IMR-90 (cell line): ENCODE measurements around the gene SEPTIN5. TPM values are rescaled to one million over a fixed set of nuclear protein-coding genes. Genes with fewer than 3 reads are reported as not detected.

Experiments used
- ATAC-seq: fragments of 200-7000 bp; cut with Tn5 transposase; 2 replicates; pipeline ENCODE4 v1.9.1; 2020; ENCODE audit warnings: low read depth, mild to moderate bottlenecking, moderate library complexity
- BruUV-seq: library from RNA; stranded (reverse); fragments of 400-500 nt; replicated peaks from 2 replicates; lab custom pipeline; 2021; lab: Mats Ljungman, UMichigan
- CTCF ChIA-PET: fragments of 300-600 bp; formaldehyde crosslinking; extraction: SDS; loops from one replicate; lab custom pipeline; 2021; ENCODE audit warnings: antibody characterized with exemption; lab: Yijun Ruan, JAX
- POLR2A ChIA-PET: fragments of 300-600 bp; sonication (Branson Sonifier 250); formaldehyde crosslinking; loops from one replicate; lab custom pipeline; 2022; ENCODE audit warnings: antibody characterized with exemption; ENCODE audit not compliant: unreplicated experiment; lab: Charles Lee
- DNase-seq: peaks from one replicate; pipeline ENCODE4 v3.0.0; 2013
- H2AFZ ChIP-seq: replicated peaks from 2 replicates; pipeline ENCODE3; 2013; ENCODE audit warnings: low read length, mild to moderate bottlenecking; ENCODE audit not compliant: poor library complexity
- H2AK5ac ChIP-seq: 2 replicates; pipeline ENCODE4 v1.6.1; 2013; ENCODE audit warnings: low read depth, low read length, inconsistent platforms
- H2AK9ac ChIP-seq: replicated peaks from 2 replicates; pipeline ENCODE3; 2013; ENCODE audit warnings: mild to moderate bottlenecking, low read depth, low read length, moderate library complexity; ENCODE audit not compliant: poor library complexity
- H2BK120ac ChIP-seq: 2 replicates; pipeline ENCODE4 v1.6.1; 2013; ENCODE audit warnings: low read depth, low read length, inconsistent platforms
- H2BK15ac ChIP-seq: 3 replicates; pipeline ENCODE4 v1.6.1; 2013; ENCODE audit warnings: low read depth, low read length, inconsistent platforms
- H2BK20ac ChIP-seq: 2 replicates; pipeline ENCODE4 v1.6.1; 2013; ENCODE audit warnings: low read depth, mild to moderate bottlenecking, inconsistent platforms, low read length, moderate library complexity
- H2BK5ac ChIP-seq: 2 replicates; pipeline ENCODE4 v1.6.1; 2013; ENCODE audit warnings: mild to moderate bottlenecking, low read depth, low read length, inconsistent platforms; ENCODE audit not compliant: poor library complexity, severe bottlenecking
- H3K14ac ChIP-seq: replicated peaks from 2 replicates; pipeline ENCODE4 v1.6.1; 2013; ENCODE audit warnings: low read depth, low read length, inconsistent platforms
- H3K18ac ChIP-seq: 2 replicates; pipeline ENCODE4 v1.6.1; 2013; ENCODE audit warnings: low read depth, low read length, control low read depth
- H3K23ac ChIP-seq: 2 replicates; pipeline ENCODE4 v1.6.1; 2013; ENCODE audit warnings: low read depth, low read length, inconsistent platforms
- H3K27ac ChIP-seq: 2 replicates; pipeline ENCODE4 v1.5.1; 2013; ENCODE audit warnings: mild to moderate bottlenecking, control low read depth, low read length; ENCODE audit not compliant: insufficient read depth
- H3K27me3 ChIP-seq: 2 replicates; pipeline ENCODE4 v1.6.1; 2013; ENCODE audit warnings: low read length; ENCODE audit not compliant: control insufficient read depth, insufficient read depth
- H3K36me3 ChIP-seq: 2 replicates; pipeline ENCODE4 v1.6.1; 2013; ENCODE audit warnings: low read length, mixed read lengths; ENCODE audit not compliant: control insufficient read depth, insufficient read depth
- H3K4ac ChIP-seq: 2 replicates; pipeline ENCODE4 v1.6.1; 2013; ENCODE audit warnings: low read depth, low read length, inconsistent platforms
- H3K4me1 ChIP-seq: 2 replicates; pipeline ENCODE4 v1.6.1; 2013; ENCODE audit warnings: low read length, mixed read lengths; ENCODE audit not compliant: control insufficient read depth, insufficient read depth
- H3K4me2 ChIP-seq: 2 replicates; pipeline ENCODE4 v1.6.1; 2013; ENCODE audit warnings: low read depth, mild to moderate bottlenecking, control low read depth, low read length, moderate library complexity
- H3K4me3 ChIP-seq: 2 replicates; pipeline ENCODE4 v1.5.1; 2013; ENCODE audit warnings: low read depth, mild to moderate bottlenecking, control low read depth, low read length, moderate library complexity; ENCODE audit not compliant: insufficient read depth
- H3K56ac ChIP-seq: 2 replicates; pipeline ENCODE4 v1.6.1; 2013; ENCODE audit warnings: low read length, inconsistent platforms; ENCODE audit not compliant: insufficient read depth; ENCODE audit errors: extremely low read depth
- H3K79me1 ChIP-seq, 2 experiments: 2 replicates each; pipeline ENCODE4 v1.6.1; 2013; ENCODE audit warnings: low read length in 2 of 2, inconsistent platforms in 1 of 2, low read depth in 1 of 2
- H3K9ac ChIP-seq: 2 replicates; pipeline ENCODE4 v1.6.1; 2013; ENCODE audit warnings: low read depth, low read length, control low read depth
- H3K9me1 ChIP-seq: 2 replicates; pipeline ENCODE4 v1.6.1; 2013; ENCODE audit warnings: low read length, inconsistent platforms; ENCODE audit not compliant: insufficient read depth
- H3K9me3 ChIP-seq: 2 replicates; pipeline ENCODE4 v1.6.1; 2013; ENCODE audit warnings: low read length; ENCODE audit not compliant: control insufficient read depth, insufficient read depth
- H4K20me1 ChIP-seq: 2 replicates; pipeline ENCODE4 v1.6.1; 2013; ENCODE audit warnings: low read length, inconsistent platforms; ENCODE audit not compliant: insufficient read depth
- H4K5ac ChIP-seq: 2 replicates; pipeline ENCODE4 v1.6.1; 2013; ENCODE audit warnings: mild to moderate bottlenecking, low read depth, low read length, control low read depth
- H4K8ac ChIP-seq, 2 experiments: 2 replicates each; pipeline ENCODE4 v1.6.1; 2013; ENCODE audit warnings: low read depth in 2 of 2, low read length in 2 of 2, control low read depth in 1 of 2, inconsistent platforms in 1 of 2
- H4K91ac ChIP-seq: 2 replicates; pipeline ENCODE4 v1.6.1; 2013; ENCODE audit warnings: low read depth, low read length, inconsistent platforms; ENCODE audit not compliant: insufficient read depth
- RAD21 ChIP-seq: IDR thresholded peaks from 2 replicates; pipeline ENCODE4 v1.6.1; 2012; ENCODE audit warnings: low read length, improper control_type of control experiment
- WGBS, 2 experiments: methylation state at CpG; one replicate each; pipeline versions ENCODE4 v1.1.5 to v1.1.7; 2013; ENCODE audit warnings: missing lambda C conversion rate in 2 of 2; ENCODE audit not compliant: insufficient read length in 1 of 2; ENCODE audit errors: extremely low coverage in 2 of 2; 5-methylcytosine and 5-hydroxymethylcytosine counted together
- dilution Hi-C: fragments of 300-500 bp; cut with HindIII; formaldehyde crosslinking; loops from one replicate; pipeline ENCODE4 v1.14.3; 2018; ENCODE audit warnings: low sequenced_read_pairs; ENCODE audit not compliant: unreplicated experiment
- in situ Hi-C: fragments of 300-500 bp; cut with MboI; formaldehyde crosslinking; loops from 3 replicates; pipeline ENCODE4 v1.14.3; 2019; ENCODE audit warnings: low sequenced_read_pairs, inconsistent platforms, mixed read lengths
- intact Hi-C: fragments of 100-400 bp; cut with micrococcal nuclease; formaldehyde crosslinking; loops from 2 replicates; pipeline ENCODE4 v1.10.0; 2022
- polyA plus RNA-seq, 3 experiments: library from polyadenylated mRNA; depleted of rRNA; stranded (reverse); fragments of >200 nt; gene quantifications; 2 replicates each; pipeline ENCODE4 v1.2.3, GENCODE V29; 2012; ENCODE audit warnings: low replicate concordance in 1 of 3
- total RNA-seq: library from RNA; depleted of rRNA; stranded (reverse); fragments of >200 nt; gene quantifications from 2 replicates; pipeline ENCODE4 v1.2.3, GENCODE V29; 2012

The SEPTIN5 gene
- total and polyA plus RNA-seq, 2 of the 4 experiments (the other 2 are of a cell fraction): 16.8 to 20.7 TPM

- no peak overlapping the region for H2BK15ac ChIP-seq
- intact Hi-C loops (no loop called here), in situ Hi-C loops (no loop called here), dilution Hi-C loops (no loop called here)
- no peak overlapping the region for H3K9ac ChIP-seq
- no peak overlapping the region for H3K18ac ChIP-seq
- no peak overlapping the region for H4K5ac ChIP-seq
- no peak for DNase-seq
- H3K4me1 ChIP-seq: no peaks in the 10 kb centered on the region; the same call in 1 of the 2 replicates
- H3K23ac ChIP-seq: no peak overlapping the region
- H3K27ac ChIP-seq: no peak overlapping the region
- no peak overlapping the region for H3K4me2 ChIP-seq
- no peak for TF ChIP-seq RAD21
- ATAC-seq: no peak
- ChIA-PET POLR2A (no interaction called here), CTCF (no interaction called here)
- H3K9me1 ChIP-seq: no peaks in the 10 kb centered on the region
- H3K4me3 ChIP-seq: no peak overlapping the region
- H4K91ac ChIP-seq: no peak overlapping the region
- no peaks in the 10 kb centered on the region for H3K36me3 ChIP-seq
- BruUV-seq: no TSS peak
- no peak overlapping the region for H2AK5ac ChIP-seq
- H3K79me1 ChIP-seq: no peaks in the 10 kb centered on the region
- H2BK5ac ChIP-seq: no peak overlapping the region
- no peak overlapping the region for H3K14ac ChIP-seq
- H4K20me1 ChIP-seq: no peaks in the 10 kb centered on the region
- H2AFZ ChIP-seq: no peak overlapping the region
- H3K56ac ChIP-seq: no peak overlapping the region
- H2BK120ac ChIP-seq: no peak overlapping the region
- no peak overlapping the region for H2AK9ac ChIP-seq
- H3K4ac ChIP-seq: no peak overlapping the region
- H3K27me3 ChIP-seq: peaks cover 13% of the 10 kb centered on the region
- WGBS, 2 experiments: no CpG with 5 or more reads among the region's 6 CpGs
- H3K9me3 ChIP-seq: peaks cover 2% of the 10 kb centered on the region; the same call in 1 of the 2 replicates
- H4K8ac ChIP-seq: no peak overlapping the region
- H2BK20ac ChIP-seq: no peak overlapping the region
Measured at GRCh38 chr22:19681863-19682245, 32.4 kb upstream of the SEPTIN5 start.
